ENCODE results near the gene ACOT8.

GRCh38 chr20:45866454-45866853, 9.3 kb upstream of the ACOT8 start:
- TF ChIP-seq POLR2AphosphoS5 (IDR thresholded peaks at IDR 0.05) (no peak), EP300 (IDR thresholded peaks at IDR 0.05) (no peak), POLR2A (IDR thresholded peaks at IDR 0.05) (no peak), CTCF (IDR thresholded peaks at IDR 0.05) (no peak)
